Tibial nerve (tissue), 3 donors: ENCODE results near the gene BIN2.

Source experiments
- POLR2A ChIP-seq, 2 donors: fragments of 450-650 bp; IDR thresholded peaks; one replicate each; pipeline ENCODE4 v1.6.1; 2017; ENCODE audit warnings: antibody characterized with exemption in 2 of 2, mild to moderate bottlenecking in 2 of 2, moderate library complexity in 2 of 2
- TF ChIP-seq, protein P1 (sequence below), 5 experiments: fragments of 200-600 bp in 3 of 5; fragments of 450-650 bp in 2 of 5; sonication (generic) in 3 of 5; IDR thresholded peaks; one replicate each; pipeline ENCODE4 v1.5.1; 2016 to 2019; ENCODE audit warnings: antibody characterized with exemption in 5 of 5, mild to moderate bottlenecking in 3 of 5, moderate library complexity in 2 of 5

DNA sequence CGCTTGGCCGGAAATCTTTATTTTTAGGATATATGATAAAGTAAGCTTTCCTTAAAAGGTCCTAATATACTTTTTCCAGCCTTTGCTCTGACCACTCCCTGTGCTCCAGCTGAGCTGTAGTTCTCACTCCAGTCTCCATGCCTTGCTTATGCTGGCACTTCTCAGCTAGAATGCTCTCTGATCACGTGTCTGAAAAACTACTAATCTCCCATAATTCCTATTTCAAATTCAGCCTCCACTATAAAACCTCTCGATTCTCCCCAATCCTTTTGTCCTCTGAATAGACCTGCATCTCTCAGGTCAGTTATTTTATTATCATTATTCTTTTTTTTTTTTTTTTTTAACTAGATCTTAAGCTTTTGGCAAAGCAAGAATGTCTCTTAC, 3.7 kb downstream of the BIN2 start:
- TF ChIP-seq POLR2A (IDR thresholded peaks at IDR 0.05), result no peak
- TF ChIP-seq, protein P1, sequence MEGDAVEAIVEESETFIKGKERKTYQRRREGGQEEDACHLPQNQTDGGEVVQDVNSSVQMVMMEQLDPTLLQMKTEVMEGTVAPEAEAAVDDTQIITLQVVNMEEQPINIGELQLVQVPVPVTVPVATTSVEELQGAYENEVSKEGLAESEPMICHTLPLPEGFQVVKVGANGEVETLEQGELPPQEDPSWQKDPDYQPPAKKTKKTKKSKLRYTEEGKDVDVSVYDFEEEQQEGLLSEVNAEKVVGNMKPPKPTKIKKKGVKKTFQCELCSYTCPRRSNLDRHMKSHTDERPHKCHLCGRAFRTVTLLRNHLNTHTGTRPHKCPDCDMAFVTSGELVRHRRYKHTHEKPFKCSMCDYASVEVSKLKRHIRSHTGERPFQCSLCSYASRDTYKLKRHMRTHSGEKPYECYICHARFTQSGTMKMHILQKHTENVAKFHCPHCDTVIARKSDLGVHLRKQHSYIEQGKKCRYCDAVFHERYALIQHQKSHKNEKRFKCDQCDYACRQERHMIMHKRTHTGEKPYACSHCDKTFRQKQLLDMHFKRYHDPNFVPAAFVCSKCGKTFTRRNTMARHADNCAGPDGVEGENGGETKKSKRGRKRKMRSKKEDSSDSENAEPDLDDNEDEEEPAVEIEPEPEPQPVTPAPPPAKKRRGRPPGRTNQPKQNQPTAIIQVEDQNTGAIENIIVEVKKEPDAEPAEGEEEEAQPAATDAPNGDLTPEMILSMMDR (IDR thresholded peaks at IDR 0.05), result no peak
